ENCODE results near the gene NOP58. TPM values are rescaled to one million over a fixed set of nuclear protein-coding genes. Genes with fewer than 3 reads are reported as not detected.

Gene NOP58
- total and polyA plus RNA-seq, 10 of the 15 experiments (the other 5 are each of a cell fraction or from before 2014, with no cell fraction given), result 131 to 327 (median 217) TPM

- Histone ChIP-seq H4K20me1 (ENCODE audit: control insufficient read depth, insufficient read depth) (peaks cover under 1% of the 10 kb centered on the region; the same call in 1 of the 2 replicates), H3K27me3 (replicated peaks in 1 of 2; ENCODE audit: control insufficient read depth in 2 of 2, insufficient read depth in 2 of 2, low read length in 1 of 2) (no peaks in the 10 kb centered on the region), H3K27ac (ENCODE audit: control insufficient read depth, insufficient read depth) (no peak overlapping the region; the same call in 1 of the 2 replicates), H2AFZ (ENCODE audit: control insufficient read depth, low read depth, low read length) (no peak overlapping the region), H3K79me2 (ENCODE audit: control insufficient read depth, insufficient read depth, low read length) (peaks cover 62% of the 10 kb centered on the region), H3K9me3 (replicated peaks; ENCODE audit: control insufficient read depth, insufficient read depth, low read length) (no peaks in the 10 kb centered on the region), H3K4me2 (ENCODE audit: control insufficient read depth, insufficient read depth) (no peak overlapping the region), H3K36me3 (ENCODE audit: control insufficient read depth in 2 of 2, insufficient read depth in 2 of 2, low read length in 1 of 2) (peaks cover 11 to 66% of the 10 kb centered on the region in 2 experiments), H3K9ac (ENCODE audit: control insufficient read depth, insufficient read depth, low read length) (no peak overlapping the region), H3K4me3 (no peak overlapping the region), H3K4me1 (ENCODE audit: control insufficient read depth, insufficient read depth, low read length) (0 out of 2 replicates have a peak, but pooled peaks cover 4% of the 10 kb centered on the region)
- FAIRE-seq, result no peak
- no TSS peak for BruUV-seq (replicated peaks)
- ChIA-PET POLR2A (interaction anchor here (1.0 kb wide), 1 partner anchor 10 kb away, joined by 3 read pairs; no protein-coding TSS in a partner anchor), RAD21 (ENCODE audit: unreplicated experiment) (interaction anchor here (1.4 to 2.3 kb wide), 3 partner anchors 9 to 29 kb away, joined by 4 to 9 read pairs (median 5); no protein-coding TSS in a partner anchor), SMC1A (ENCODE audit: uncharacterized antibody, unreplicated experiment) (interaction anchor here (0.6 to 2.6 kb wide), 6 partner anchors 11 to 248 kb away, joined by 3 to 10 read pairs (median 6); no protein-coding TSS in a partner anchor), CTCF (interaction anchor here (0.8 to 2.9 kb wide), 9 partner anchors 9 to 117 kb away, joined by 3 to 26 read pairs (median 5); no protein-coding TSS in a partner anchor)
- in situ Hi-C loops (cut with MboI) (no loop called here), intact Hi-C loops (cut with micrococcal nuclease; ENCODE audit: unreplicated experiment) (no loop called here)
- WGBS (ENCODE audit: insufficient coverage, insufficient replicate concordance, low lambda C conversion rate, missing lambda C conversion rate), result 64% methylated on average over 1 of the region's 1 CpG
- TF ChIP-seq CTCF (IDR thresholded peaks at IDR 0.05 in 2 of 3, conservative IDR thresholded peaks at IDR 0.05 in 1 of 3; ENCODE audit: control insufficient read depth in 2 of 3, extremely low read depth in 1 of 3, insufficient read depth in 1 of 3, low read depth in 3 of 3, low read length in 3 of 3), result peak; percentile 30 to 39 (median 35); a peak in 3 of 6 replicates
- TF ChIP-seq RAD21 (IDR thresholded peaks at IDR 0.05; ENCODE audit: insufficient read depth, low read depth, low read length), result peak; percentile 36; the same call in 1 of the 2 replicates
- no peak for TF ChIP-seq RELA (IDR thresholded peaks at IDR 0.05; ENCODE audit: borderline replicate concordance, partially characterized antibody)
- TF ChIP-seq SMAD5 (IDR thresholded peaks at IDR 0.05; ENCODE audit: low read depth), result no peak
- ATAC-seq, result peak; percentile 41
- no peak for DNase-seq (ENCODE audit: low read depth, low spot score)
These were observed 13.4 kb downstream of the NOP58 start for GRCh38 chr2:202278944-202279343.

All from GM12878 (cell line).